MV-4-11 (cell line): Measurements from ENCODE around the gene P2RY14.

Experiments
- DNase-seq: peaks from one replicate; lab custom pipeline; 2025; lab: John Stamatoyannopoulos, UW

Gene P2RY14

DNA sequence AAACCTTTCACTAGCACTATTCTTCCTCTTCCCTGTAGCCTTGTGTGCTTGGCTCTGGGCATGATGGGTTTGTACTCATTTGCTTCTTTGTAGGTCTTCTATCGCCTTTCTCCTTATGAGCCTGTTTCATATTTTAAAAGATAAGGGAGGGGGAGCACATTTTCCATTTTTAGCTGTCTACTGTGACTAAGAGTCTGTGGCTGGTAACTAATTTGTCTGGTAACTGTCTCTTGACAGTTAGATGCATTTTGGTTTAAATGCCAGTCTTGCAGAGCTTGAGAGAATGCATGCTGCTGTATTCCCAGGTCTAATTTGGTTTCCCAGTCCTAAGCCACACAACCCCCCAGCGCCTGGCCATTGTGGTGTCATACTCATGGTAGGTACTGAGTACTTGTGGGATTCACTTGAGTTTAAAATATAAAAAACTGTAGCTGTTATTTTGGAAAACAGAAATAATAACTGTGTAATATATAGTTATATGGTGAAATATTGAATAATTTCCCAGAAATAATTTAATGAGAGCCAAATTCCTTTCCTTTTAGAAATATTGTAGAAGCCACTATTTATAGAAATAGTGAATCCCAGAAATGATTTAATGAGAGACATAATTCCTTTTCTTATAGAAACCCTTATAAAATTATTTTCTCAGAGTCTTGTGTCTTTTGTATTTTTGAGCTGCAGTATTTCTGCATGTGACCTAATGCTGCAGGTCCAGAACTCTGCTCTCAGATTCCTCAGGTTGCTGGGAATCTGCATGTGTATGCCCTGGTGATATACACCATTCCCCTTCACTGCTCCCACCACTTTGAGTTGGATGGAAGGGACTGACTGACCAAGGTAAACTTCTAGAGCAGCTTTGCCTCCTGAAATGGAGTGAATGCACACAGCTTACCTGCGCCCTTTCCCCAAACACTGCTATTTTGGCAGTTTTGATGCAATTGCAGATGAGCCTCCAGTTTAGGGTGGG, 61.4 kb downstream of the P2RY14 start:
- DNase-seq = peak; percentile 5

DNA sequence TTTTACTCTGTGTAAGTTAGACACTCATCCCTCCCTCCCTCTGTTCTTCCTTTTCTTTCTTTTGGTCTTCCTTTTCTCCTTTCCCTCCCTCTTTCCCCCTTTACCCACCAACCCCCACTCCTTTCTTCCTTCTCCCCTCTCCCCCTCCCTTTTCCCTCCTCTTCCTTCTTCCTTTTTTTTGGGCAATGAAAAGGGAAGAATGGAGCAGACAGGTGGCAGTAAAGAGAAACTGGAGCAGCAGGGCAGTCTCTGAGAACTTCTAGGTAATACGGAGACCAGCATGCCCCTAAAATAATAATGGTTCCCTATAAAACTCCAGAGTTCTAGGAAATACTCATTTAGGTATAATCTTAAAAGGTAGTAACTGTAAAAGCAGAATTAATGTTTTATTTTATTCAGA, 63.9 kb downstream of the P2RY14 start:
- DNase-seq = no peak

- no peak for DNase-seq
Observed at GRCh38 chr3:151213881-151214280, 64.5 kb downstream of the P2RY14 start.

- DNase-seq = peak; percentile 3
Observed at GRCh38 chr3:151213151-151213550, 65.2 kb downstream of the P2RY14 start.

DNA sequence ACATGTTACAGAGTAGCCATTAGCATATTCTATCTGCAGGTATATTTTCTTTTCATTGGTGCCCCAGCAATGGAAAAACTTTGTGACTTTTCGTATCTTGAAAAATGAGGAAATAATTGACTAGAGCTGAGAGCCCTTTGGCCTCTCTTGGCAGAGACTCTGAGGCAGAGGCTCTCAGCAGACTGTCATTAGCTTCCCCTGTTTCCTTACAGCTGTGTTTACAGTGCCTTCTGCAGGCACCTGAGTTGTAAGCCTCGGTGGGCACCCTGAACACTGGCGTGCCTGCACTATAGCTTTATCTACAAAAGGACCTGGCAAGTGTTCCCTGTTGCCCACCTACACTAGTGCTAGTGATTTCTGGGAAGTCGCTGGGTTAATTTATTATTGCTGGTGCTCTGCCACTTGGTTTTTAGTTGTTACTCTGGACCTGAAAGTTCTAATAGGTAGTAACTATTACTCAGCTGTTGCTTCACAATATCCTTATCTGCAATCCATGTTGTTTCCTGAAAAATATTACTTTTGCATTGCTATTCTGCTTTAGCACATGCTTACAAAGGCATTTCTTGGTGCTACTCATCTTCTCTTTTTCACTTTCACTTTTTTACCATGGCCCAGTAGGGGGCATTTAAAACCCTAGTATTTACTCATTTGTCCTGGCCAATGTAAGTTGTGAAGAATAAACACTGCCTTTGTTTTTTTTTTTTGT, 67.5 kb downstream of the P2RY14 start:
- peak; percentile 72 for DNase-seq

- DNase-seq = no peak
Observed at GRCh38 chr3:151209654-151210053, 68.7 kb downstream of the P2RY14 start.

DNA sequence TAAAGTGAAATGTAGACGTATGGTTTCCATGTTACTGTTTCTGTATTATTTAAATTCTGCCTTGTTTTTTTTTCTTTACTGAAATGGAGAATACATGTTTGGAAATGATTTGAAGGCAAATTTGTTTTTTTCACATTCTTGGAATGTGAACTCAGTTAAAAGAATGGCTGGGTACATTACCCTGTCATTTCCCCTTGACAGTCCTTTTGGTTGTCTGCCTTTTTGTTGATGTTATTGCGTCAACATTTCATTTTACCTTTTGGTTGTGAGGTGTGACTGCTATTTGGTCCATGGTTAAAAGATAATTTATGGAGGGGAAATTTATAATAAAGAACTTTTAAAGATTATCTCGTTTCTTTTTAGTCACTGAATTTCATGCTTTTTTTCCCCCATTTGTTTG, 72.1 kb downstream of the P2RY14 start:
- no peak for DNase-seq

GRCh38 chr3:151205482-151205881, 72.9 kb downstream of the P2RY14 start:
- DNase-seq = no peak

DNA sequence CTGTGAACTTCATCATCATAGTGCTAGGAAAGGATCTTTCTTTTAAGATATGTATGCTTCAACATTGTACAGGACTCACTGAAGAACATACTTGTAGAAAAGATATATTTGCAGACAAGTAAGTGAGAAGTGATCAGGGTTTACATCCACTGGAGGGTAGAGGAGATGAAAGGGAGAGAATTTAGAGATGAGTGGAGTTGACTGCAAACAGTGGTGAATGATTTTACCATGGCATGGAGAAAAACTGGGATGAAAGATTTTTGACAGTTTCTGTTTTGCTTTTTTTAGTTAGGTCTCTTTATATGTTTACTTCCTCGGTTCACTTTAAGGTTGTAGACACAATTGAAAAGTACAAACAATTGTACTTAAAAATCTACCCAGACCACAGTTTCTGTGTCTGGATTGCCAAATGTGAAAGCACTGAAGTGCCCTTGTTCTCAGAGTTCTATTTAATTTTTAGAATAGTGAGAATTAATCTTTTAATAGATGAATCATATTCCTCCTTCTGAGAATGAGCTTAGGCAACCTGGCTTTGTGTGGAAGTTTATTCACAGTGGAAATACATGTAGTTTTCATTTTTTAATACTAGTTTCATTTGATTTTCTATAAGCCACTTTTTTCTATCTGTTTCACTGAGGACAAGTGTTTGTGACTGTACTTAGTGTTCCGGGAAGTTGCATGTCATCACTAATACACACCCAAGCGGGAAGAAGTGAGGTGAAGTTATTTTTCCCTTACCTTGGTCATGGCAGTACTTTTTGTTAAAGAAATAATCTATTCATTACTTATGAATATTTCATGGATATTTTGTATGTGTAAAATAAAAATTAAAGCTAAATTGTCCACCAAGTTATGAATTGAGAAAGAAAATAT, 73.6 kb downstream of the P2RY14 start:
- DNase-seq = no peak

DNA sequence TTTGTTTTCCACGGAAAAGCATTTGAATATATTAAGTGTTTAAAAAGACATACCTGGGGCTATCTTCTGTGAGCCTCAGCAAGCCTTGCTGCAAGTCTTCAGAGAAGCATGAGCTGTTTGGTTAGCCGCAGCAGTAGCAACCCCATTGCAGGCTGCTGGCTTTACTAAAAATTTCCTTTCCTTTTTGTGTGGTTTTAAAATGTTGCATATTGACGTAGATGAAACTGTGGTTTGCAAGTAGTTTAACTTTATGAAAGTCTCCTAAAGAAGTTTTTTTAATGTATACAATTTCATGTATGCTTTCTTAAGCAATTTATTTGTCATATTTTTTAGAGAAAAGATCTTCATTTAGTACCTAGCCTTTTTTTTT, 75.3 kb downstream of the P2RY14 start, which contains the start of gene GPR171:
Gene GPR171 (minus strand): TSS at position 166 of the 370 bp plus-strand sequence. CDS start 3,830 bp downstream, outside the sequence.
- DNase-seq = peak; percentile 66

DNA sequence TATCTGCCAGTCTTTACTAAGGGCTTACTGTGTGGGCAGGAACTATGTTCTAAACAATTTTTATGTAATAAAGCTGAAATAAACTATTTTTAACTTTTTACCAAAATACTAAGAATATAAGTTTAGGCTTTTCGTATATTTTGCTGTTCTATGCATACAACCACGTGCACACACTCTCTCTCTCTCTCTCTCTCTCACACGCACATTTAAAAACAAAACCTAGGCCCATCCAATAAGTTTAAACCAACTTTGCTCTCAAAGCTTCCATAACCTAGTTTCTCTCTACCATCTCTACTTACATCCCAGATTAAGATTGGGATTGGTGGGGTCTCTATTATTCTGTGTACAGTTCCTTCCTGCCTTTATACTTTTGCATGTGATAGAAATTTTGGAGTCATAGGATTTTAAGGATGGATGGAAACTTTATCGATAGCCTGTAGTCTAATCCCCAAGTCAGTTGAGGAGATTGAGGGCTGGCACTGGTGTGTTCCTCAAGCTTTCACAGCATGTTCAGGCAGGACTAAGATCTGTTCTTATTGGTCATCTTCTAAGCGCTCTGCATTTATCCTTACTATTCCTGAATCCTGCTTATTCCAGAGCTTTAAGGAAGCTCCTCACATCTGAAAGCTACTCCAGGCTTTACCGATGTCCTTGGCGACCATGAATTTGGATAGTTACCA, 77.2 kb downstream of the P2RY14 start:
- DNase-seq = no peak

DNA sequence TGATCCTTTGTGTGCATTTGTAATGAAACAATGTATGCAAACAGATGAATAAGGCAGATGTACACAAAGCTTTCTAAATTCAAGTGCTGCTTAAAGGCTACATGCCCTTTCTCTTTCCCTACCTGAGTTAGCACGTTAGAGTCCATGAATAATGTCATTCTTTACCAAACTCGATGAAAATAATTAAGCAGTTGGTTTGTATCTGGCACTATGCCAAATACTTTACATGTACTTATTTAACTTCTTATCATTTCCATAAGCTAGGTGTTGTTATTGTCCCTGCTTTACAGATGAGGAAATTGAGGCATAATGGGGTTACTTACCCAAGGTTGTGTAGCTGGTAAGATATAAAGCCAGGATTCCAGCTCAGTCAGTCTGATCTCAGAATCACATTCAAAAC, 77.8 kb downstream of the P2RY14 start:
- DNase-seq = no peak

DNA sequence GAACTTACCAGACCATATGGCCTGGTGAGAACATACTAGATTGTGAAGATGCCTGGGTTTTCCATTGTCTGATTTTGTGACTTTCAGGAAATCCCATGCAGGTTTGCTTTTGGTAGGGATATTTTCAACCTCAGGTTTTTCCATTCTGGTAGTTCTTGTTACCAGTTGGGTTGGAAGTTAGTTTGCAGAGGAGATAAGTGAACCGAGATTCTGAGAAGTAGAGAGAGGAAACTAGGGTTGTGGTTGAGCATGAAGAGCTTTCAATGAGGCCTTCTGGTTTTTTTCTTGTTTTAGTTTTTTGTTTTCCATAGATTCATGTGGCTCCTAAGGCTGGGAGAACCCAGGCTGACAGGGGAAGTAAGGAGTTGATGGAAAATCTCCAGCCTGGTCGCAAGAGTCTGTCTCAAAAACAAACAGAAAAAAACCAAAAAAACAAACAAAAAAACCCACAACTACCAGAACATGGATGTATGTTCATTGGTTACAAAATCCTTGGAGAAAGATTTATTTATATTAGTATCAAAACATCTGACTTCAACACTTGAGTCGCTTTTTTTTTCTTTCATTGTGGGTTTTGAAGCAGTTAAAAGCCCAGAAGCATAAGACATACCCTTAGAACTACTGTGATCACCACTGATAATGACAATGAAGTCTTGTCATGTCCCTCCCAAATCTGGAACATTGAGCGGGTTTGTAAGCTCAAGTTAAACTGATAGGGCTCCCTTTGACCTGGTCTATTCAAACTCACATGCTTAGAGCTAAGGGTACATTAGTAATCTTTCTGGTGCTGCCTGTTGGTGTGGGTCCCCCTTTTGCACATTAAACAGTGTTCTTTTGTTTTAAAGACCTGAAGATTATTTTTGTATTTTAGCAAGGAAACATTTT, 78.5 kb downstream of the P2RY14 start:
- DNase-seq = peak; percentile 28

GRCh38 chr3:151198849-151199248, 79.5 kb downstream of the P2RY14 start:
- no peak for DNase-seq

- DNase-seq = peak; percentile 30
Observed at GRCh38 chr3:151197981-151198767, 80.2 kb downstream of the P2RY14 start.

DNA sequence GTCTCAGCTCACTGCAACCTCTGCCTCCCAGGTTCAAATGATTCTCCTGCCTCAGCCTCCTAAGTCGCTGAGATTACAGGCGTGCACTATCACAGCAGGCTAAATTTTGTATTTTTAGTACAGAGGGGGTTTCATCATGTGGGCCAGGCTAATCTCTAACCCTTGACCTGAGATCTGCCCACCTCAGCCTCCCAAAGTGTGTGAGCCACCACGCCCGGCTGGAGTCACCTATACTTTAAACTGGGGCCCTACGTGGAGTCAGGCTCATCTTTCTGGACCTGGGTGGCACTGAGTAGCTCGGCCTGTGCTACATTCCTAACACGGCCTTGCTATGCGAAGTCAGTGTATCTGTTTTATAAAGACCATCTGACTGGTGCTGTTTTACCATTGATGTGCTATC, 81.1 kb downstream of the P2RY14 start:
- DNase-seq = no peak

DNA sequence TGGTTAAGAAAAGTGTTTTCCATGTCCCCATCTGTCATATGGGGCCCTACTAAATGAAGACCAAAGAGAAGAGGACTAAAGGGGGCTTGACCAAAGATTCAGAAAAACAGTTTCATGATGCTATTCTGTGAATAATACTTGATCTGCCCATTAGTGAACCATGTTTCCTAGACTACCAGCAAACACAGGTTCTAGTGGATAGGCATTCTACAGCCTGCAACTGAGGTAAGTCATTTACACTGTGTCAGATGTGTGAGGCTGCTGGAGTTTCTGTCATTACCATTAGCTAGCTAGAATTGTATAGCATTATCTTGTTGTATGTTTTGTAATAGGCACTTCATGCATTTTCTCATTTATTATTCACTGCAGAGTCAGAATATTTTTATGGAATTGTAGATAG, 81.9 kb downstream of the P2RY14 start:
- no peak for DNase-seq

DNA sequence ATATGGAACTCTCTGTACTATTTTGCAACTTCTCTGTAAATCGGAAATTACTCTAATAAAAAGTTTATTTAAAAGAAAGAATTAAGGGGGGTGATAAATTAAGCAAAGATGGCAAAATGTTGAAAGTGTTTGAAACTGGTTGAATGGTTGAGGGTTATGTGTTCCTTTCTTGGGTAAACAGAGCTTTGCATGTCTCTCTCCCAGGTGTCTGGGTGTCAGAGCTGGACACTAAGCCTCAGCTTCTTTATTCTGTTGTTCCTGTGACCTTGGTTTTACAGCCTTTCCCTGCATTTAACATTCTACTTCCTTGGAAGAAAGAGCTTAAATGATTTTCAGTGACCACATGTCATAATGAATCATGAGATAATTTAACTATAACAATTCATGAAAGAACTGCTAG, 82.5 kb downstream of the P2RY14 start:
- DNase-seq = no peak

DNA sequence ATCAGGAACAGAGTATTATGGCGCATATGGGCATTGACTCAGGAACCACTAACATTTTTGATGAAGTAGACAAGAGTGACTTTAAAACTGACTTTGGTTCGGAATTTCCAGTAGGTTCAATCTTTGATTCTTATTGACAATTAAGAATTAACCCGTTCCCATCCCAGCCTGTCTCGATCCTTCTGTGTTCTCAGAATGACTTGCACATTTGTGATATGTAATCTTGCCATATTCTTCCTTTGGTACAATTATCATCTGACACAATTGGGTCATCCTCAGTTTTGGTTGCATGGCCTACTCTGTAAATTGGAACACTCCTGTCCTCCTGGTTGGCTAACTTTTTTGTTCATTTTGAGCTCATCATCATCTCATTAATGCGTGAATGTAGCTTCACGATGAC, 85.8 kb downstream of the P2RY14 start:
- DNase-seq = no peak

DNA sequence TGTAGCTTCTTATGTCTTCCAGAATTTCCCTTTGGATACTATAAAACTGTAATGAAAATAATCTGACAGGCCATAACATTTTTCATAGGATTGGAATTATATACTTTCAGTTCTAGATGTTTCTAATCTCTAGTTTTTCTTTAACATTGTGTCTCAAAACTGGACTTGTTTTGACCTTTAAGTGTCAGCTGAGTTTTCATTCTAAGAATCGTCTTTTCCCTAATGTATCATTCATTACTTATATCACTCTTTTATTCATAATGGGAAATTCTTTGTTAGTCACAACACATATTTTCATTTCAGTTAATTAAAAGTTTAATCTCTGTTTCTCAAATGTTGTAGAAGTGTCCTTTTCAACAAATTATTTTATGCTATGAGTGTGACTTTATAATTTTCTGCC, 87.2 kb downstream of the P2RY14 start:
- no peak for DNase-seq
